GM19043 (cell line): Measurements from ENCODE around the gene AFAP1.

Experiments
- ATAC-seq: cut with Tn5 transposase; IDR thresholded peaks from one replicate; pipeline ENCODE4 v1.9.1; 2021; ENCODE audit warnings: low read depth; ENCODE audit not compliant: unreplicated experiment

AFAP1 gene

GRCh38 chr4:7826176-7826908 lies 113.3 kb downstream of the AFAP1 start:
- ATAC-seq = no peak

GRCh38 chr4:7824218-7824617 lies 115.4 kb downstream of the AFAP1 start:
- ATAC-seq = no peak

- no peak for ATAC-seq
These were observed 116.2 kb downstream of the AFAP1 start for GRCh38 chr4:7823416-7823824.

- no peak for ATAC-seq
These were observed 116.8 kb downstream of the AFAP1 start for GRCh38 chr4:7822877-7823276.

- no peak for ATAC-seq
These were observed 117.5 kb downstream of the AFAP1 start for GRCh38 chr4:7822137-7822505.

GRCh38 chr4:7821245-7822136 lies 118.2 kb downstream of the AFAP1 start:
- no peak for ATAC-seq

GRCh38 chr4:7820031-7820818 lies 119.4 kb downstream of the AFAP1 start:
- no peak for ATAC-seq

- no peak for ATAC-seq
These were observed 120.2 kb downstream of the AFAP1 start for GRCh38 chr4:7819446-7819845.

GRCh38 chr4:7818399-7818911 lies 121.2 kb downstream of the AFAP1 start:
- no peak for ATAC-seq

- no peak for ATAC-seq
These were observed 121.7 kb downstream of the AFAP1 start for GRCh38 chr4:7817877-7818398.

GRCh38 chr4:7816771-7817170 lies 122.9 kb downstream of the AFAP1 start:
- ATAC-seq = no peak

- ATAC-seq = no peak
These were observed 123.7 kb downstream of the AFAP1 start for GRCh38 chr4:7815981-7816380.

- ATAC-seq = no peak
These were observed 124.1 kb downstream of the AFAP1 start for GRCh38 chr4:7815562-7815961.

- ATAC-seq = no peak
These were observed 125.2 kb downstream of the AFAP1 start for GRCh38 chr4:7814451-7814850.

GRCh38 chr4:7813674-7814073 lies 126.0 kb downstream of the AFAP1 start:
- ATAC-seq = no peak

GRCh38 chr4:7812921-7813320 lies 126.7 kb downstream of the AFAP1 start:
- ATAC-seq = no peak

- ATAC-seq = no peak
These were observed 127.3 kb downstream of the AFAP1 start for GRCh38 chr4:7812231-7812857.

- no peak for ATAC-seq
These were observed 128.0 kb downstream of the AFAP1 start for GRCh38 chr4:7811536-7812191.

GRCh38 chr4:7810783-7811535 lies 128.7 kb downstream of the AFAP1 start:
- no peak for ATAC-seq
